ENCODE results near the gene PUM1.

Gene PUM1

DNA sequence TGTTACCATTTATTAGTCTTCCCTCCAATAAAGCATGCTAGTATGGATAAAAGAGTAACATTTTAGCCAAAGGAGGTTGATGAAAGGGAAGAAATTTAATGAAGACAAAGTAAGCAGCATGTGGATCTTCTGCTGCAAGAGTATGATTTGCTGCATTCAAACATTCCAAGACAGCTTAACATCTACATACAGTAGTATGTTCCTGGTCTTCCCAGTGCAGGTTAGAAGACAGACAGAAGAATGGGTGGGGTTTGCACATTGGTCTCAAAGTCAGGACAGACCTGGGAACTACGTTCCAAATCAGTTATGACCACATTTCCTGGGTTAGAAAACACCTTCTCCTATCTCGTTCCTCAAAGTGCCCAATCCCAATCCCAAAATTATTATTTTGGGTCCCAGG is 43.3 kb downstream of the PUM1 start:
- no peak for DNase-seq (ENCODE audit: low read depth)
- TF ChIP-seq, protein P1, sequence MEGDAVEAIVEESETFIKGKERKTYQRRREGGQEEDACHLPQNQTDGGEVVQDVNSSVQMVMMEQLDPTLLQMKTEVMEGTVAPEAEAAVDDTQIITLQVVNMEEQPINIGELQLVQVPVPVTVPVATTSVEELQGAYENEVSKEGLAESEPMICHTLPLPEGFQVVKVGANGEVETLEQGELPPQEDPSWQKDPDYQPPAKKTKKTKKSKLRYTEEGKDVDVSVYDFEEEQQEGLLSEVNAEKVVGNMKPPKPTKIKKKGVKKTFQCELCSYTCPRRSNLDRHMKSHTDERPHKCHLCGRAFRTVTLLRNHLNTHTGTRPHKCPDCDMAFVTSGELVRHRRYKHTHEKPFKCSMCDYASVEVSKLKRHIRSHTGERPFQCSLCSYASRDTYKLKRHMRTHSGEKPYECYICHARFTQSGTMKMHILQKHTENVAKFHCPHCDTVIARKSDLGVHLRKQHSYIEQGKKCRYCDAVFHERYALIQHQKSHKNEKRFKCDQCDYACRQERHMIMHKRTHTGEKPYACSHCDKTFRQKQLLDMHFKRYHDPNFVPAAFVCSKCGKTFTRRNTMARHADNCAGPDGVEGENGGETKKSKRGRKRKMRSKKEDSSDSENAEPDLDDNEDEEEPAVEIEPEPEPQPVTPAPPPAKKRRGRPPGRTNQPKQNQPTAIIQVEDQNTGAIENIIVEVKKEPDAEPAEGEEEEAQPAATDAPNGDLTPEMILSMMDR (conservative IDR thresholded peaks at IDR 0.05; ENCODE audit: low read depth, low read length), result no peak
- H3K4me3 ChIP-seq (ENCODE audit: low read depth, low read length), result no peak overlapping the region

DNA sequence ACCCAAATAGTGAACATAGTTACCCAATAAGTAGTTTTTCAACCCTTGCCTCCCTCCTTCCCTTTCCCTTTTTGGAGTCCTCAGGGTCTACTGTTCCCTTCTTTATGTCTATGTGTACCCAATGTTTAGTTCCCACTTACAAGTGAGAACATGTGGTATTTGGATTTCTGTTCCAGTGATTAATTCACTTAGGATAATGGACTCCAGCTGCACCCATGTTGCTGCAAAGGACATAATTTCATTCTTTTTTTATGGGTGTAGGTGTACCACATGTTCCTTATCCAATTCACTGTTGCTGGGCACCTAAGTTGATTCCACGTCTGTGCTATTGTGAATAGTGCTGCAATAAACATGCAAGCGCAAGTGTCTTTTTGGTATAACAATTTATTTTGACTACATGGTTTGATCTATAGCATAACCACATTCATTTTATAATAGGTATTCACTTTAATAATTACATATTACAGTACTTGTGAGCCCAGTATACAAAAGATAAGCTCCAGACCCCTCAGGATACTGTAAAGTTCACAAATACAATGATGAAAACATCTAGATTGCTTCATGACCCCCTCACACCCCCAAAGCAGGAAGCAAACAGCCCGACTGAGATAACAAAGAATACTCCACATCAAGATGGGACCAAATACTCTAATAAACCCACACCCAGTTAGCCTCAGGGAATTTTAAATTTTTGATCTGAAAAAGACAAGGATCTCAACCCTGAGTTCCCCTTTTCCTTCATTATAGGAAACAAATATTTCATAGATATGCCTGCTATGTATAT is 45.3 kb downstream of the PUM1 start:
- TF ChIP-seq, protein P1 (conservative IDR thresholded peaks at IDR 0.05; ENCODE audit: low read depth, low read length), result no peak
- no peak overlapping the region for H3K4me3 ChIP-seq (ENCODE audit: low read depth, low read length)
- DNase-seq (ENCODE audit: low read depth), result no peak

GRCh38 chr1:31019401-31019800 is 46.1 kb downstream of the PUM1 start:
- no peak overlapping the region for H3K4me3 ChIP-seq (ENCODE audit: low read depth, low read length)
- no peak for DNase-seq (ENCODE audit: low read depth)

DNA sequence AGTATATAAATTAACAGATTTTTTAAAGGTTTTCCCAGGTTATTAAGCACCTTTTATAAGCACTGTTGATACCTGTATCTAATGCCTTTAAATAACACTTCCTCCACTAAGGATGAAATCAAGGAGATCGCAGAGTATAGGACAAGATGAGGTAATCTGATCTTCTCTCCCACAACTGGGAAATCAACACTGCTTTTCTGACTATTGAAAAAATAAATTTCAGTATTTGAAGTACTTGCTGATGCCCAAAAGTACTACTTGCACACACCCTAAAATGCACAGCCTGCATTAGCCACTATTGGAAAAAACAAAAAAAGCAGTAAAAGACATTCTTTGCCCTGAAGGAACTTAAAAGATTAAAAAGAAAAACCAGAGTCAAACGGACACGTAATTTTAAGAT is 48.6 kb downstream of the PUM1 start:
- H3K4me3 ChIP-seq (ENCODE audit: low read depth, low read length), result no peak overlapping the region
- TF ChIP-seq, protein P1 (conservative IDR thresholded peaks at IDR 0.05; ENCODE audit: low read depth, low read length), result no peak
- no peak for DNase-seq (ENCODE audit: low read depth)

More at GRCh38 chr1:31019401-31019800, 46.1 kb downstream of the PUM1 start:
- TF ChIP-seq, protein P1 (conservative IDR thresholded peaks at IDR 0.05; ENCODE audit: low read depth, low read length), result no peak

DNA sequence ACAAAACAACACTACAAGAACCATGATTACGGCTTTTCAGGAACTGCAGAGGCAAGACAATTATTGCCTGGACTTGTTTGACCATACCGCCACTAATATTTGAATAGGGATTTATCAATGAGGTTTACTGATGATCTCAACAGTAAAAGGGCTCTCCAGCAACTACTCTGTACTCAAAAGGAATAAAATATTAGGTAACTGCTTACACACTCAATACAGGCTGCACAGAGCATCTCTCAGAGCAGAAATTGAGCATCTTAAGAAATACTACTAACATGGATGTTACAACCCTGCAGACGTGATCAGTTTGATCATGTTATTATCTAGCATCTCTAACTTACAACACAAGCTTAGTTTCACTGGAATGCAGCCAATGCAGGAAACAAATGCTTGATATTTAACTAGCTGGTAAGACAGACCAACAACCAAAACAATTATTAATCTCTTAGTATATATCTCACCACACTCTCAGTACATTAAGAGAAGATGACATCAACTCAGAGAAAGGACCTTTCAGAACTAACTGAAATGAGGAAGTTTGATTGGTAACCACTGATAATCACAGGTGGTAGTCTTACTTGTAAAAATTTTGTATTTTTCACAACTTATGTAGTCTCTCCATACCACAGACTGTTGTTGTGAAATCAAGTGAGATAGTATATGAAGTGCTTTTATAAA is 52.2 kb downstream of the PUM1 start:
- H3K4me3 ChIP-seq (ENCODE audit: low read depth, low read length), result no peak overlapping the region
- peak; percentile 33 for DNase-seq (ENCODE audit: low read depth)
- TF ChIP-seq, protein P1 (conservative IDR thresholded peaks at IDR 0.05; ENCODE audit: low read depth, low read length), result no peak

GRCh38 chr1:31012210-31012924 is 53.1 kb downstream of the PUM1 start:
- TF ChIP-seq, protein P1 (conservative IDR thresholded peaks at IDR 0.05; ENCODE audit: low read depth, low read length), result no peak
- DNase-seq (ENCODE audit: low read depth), result no peak
- no peak overlapping the region for H3K4me3 ChIP-seq (ENCODE audit: low read depth, low read length)
